Stimulated activated CD4-positive, alpha-beta T cell treated with anti-CD3 and anti-CD28 coated beads, Interleukin-2, amount 100 ng/mL, for 4 hours (primary cell): ENCODE data around the gene FCHO2.

Experiments used
- DNase-seq: peaks from one replicate; pipeline ENCODE4 v3.0.0-alpha.2; 2020; ENCODE audit warnings: low read depth

Gene FCHO2

DNA sequence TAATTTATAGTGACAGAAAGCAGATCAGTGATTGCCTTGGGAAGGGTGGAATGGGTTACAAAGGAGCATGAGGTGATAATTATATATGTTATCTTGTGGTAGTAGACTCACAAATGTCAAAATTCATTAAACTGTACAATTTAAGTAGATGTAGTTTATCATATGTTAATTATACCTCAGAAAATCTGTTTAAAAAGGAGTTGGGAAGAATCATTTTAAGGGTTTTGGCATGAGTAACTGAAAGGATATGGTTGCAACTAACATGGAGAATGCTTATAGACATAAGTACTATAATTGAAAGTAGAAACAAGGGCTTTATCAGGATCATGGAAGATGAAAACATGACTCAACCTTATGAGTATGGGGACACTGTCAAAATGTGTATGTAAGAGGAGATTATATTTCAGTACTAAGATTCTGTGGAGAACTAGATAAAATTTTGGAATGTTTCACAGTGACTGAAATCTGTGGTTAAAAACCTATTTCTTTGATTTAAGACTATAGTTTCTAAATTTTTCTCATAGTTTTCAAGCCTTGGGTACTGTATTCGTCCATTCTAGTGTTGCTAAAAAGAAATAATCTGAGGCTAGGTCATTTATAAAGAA, 73.3 kb downstream of the FCHO2 start:
- DNase-seq = no peak

DNA sequence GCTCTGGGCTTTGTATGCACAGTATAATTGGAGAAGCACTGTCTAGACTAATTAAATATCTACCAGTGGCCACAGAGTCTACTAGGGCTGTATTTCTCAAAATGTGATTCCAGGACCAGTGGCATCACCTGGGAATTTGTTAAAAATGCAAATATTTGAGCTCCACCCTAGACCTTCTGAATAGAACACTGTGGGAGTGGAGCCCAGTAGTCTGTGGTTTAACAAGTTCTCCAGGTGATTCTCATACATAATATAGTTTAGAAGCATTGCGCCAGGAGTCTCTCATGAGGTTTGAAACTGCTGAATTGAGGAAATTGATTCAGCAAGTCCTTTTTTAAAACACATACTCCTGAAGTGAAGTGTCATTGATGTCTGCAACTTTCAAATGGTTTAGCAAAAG, 74.7 kb downstream of the FCHO2 start:
- DNase-seq = no peak

DNA sequence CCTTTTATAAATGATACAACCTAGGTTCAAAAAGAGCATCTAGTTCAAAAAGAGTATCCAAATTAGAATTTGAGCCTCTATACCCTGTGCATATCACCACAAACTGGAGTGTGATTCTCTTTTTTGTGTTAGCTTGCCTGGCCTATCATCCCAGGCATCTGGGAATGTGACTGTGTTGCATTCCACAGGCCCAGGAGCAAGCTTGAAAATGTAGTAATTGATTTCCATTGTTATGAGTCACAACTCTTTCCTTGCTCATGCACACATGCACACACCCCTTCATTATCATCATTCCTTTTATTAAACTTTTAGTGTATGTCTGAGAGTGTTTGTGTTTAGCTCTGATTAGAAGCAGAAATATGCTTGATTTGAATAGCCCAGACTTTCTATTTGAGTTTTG, 75.2 kb downstream of the FCHO2 start:
- no peak for DNase-seq

DNA sequence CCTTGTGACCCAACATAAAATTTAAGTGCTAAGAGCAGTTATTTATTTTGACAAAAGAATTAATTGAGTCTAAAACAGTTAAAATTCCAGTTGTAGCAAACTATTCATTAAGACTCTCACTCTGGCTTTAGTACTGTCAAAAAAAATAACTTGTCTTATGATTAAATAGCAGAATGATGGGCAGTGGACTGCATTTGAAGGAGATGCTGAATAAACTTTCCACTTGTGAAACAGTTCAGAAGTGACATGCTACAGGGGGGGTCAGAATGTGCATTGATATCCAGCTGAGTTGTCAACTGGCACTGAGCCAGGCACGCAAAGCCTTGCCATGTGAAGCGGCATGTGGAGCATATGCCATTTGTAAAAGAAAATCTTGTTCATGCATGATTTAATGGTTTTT, 76.0 kb downstream of the FCHO2 start:
- DNase-seq = no peak

DNA sequence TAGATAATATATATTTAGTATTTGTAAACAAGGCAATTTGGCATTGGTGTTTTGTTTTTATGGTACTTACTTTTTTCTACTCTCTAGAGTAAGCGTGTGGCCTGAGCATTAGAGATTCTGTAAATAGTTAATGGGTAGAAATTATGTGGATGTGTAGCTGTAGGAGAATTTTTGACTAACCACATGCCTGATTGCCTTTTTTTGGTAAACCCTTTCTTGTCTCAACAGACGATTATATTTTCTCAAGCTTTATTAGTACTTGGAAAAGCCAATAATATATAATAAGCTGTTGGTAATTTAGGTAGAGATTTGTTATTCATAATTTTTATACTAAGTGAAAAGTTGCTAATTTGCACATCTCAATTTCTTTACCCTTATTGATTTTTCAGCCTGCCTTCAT, 76.8 kb downstream of the FCHO2 start:
- no peak for DNase-seq

DNA sequence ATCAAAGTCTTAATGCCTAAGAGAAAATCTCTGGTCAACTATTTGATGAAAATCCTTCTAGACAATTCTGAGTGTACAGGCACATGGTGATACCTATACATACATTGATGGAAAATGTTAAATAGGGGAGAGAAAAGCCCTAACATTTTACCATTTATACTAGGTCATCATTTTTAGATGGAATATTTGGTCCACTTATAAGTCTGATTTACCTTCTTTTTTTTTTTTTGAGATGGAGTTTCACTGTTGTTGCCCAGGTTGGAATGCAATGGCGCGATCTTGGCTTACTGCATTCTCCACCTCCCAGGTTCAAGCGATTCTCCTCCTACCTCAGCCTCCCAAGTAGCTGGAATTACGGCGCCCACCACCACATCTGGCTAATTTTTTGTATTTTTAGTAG, 81.7 kb downstream of the FCHO2 start:
- DNase-seq = no peak

DNA sequence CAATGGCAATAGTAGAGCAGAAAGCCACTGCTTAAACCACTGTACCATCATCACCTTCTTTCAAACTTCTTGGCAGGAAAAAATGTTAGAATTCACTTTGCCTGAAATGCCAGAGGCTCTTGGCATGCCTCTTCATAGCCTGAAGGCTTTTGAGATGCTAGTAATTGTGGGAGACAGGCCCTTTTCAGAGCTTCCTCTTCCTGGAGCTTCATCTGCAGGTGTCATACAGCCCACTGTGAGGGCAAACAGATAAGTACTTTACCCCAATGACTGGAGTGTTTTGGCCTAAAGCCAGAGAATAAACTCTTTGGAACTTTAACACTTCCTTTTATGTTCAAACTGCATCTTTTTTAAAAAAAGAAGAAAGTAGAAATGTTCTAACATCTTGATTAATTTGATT, 83.2 kb downstream of the FCHO2 start:
- DNase-seq = no peak

DNA sequence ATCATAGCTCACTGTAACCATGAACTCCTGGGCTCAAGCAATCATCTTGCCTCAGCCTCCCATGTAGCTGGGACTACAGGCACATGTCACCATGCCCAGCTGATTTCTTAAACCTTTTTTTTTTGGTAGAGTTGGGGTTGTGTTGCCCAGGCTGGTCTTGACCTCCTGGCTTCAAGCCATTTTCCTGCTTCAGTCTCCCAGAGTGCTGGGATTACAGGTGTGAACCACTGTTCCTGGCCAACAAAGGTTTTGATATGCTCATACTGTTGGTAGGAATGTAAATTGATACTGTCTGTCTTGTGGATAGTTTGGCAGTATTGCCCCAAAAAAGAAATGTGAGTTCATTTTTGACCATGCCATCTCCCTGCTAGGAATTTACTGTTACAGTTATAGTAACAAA, 87.2 kb downstream of the FCHO2 start:
- no peak for DNase-seq

DNA sequence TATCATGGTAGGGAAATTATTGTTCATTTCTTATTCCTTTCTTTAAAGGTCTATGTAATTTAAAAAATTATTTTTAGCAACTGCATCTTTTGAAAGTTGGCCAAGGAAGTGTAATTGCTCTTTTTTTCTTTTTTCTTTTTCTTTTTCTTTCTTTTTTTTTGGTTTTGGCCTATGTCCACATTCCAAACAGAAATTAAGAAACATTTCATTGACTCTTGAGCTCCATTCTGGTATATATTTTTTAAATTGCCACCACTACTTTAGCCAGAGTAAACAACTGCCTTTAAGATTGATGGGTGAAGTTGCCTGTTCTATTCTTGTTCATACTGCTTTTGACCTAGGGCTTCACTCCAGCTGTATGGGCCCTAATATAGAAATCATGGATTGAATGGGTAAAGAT, 88.7 kb downstream of the FCHO2 start:
- DNase-seq = no peak

DNA sequence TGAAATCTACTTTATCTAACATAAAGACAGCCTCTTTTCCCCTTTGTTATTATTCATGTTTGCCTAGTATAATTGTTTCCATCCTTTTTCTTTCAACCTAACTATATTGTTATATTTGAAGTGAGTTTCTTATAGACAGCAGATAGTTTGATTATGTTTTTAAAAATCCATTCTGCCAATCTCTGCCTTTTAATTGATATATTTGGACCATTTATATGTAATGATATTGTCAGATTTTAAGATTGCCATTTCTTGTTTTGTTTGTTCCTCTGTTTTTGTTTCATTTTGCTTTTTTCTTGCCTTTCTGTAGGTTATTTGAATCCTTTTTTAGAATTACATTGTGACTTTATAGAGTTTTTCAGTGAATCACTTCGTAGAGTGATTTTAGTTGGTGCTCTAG, 89.8 kb downstream of the FCHO2 start:
- DNase-seq = no peak

DNA sequence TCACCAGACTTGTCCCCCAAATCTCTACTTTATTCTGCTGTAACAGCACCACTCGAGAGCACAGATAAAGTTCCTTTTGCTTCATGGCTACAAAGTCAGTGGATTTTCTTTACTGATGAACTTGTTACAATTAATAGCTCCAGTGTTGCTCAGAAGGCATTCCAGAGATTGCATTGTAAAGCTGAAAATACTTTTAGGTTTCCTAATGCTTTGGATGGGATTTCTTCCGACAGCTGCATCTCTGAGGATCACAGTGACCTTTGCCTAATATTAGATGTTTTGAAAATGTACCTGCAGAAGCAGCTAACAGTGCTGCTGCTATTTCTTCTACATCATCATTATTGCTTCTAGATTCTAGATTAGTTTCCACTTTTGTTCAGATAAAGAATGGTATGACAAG, 105.8 kb downstream of the FCHO2 start:
- no peak for DNase-seq

DNA sequence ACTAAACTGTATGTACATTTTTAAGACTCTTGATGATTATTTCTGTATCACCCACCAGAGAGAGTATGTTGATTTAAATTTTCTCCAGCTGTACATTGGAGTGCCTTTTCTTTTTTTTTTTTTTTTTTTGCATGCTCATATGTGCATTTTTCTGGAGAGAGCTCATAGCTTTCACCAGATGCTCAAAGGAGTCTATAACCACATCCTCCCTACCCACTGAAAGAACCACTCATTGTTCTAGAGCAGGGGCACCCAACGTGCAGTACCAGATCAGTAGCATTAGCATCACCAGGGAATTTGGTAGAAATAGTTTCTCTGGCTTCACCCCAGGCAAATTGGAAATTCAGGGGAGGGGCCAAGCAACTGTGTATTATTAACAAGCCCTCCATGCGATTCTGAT, 110.6 kb downstream of the FCHO2 start:
- no peak for DNase-seq

DNA sequence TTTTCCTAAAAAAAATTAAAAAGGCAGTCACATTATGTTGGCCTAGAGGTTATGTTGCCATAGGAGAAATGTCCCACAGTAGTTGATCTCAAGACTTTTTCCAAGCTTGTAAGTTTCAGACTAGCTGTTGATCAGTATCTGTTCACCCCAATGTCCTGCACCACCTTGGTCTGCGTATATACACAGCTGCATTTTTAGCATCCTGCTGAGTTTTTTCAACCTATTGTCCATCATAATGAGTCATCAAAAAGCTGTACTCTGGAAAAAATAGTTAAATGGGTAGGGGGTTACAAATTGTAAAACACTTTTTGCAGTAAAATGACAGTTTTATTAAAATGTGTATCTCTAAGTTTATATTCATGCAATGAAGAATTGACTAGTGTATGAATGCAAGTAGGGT, 111.4 kb downstream of the FCHO2 start:
- DNase-seq = no peak

DNA sequence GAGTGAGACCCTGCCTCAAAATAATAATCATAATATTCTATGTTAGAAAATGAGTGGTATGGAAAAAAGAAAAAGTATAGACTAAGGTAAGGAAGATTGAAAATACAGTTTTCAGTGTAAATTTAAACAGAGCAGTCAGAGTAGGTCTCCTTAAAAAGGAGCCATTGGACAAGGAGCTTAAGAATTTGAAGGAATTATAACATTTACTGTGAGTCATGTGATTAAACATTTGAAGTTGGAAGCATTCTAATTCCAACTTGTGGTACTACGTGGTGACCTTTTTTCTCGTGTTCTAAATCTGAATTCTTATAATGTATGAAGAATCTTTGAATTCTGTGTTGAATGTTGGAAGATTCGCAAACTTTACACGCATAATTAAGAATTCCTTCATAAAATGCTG, 125.3 kb downstream of the FCHO2 start:
- DNase-seq = no peak

DNA sequence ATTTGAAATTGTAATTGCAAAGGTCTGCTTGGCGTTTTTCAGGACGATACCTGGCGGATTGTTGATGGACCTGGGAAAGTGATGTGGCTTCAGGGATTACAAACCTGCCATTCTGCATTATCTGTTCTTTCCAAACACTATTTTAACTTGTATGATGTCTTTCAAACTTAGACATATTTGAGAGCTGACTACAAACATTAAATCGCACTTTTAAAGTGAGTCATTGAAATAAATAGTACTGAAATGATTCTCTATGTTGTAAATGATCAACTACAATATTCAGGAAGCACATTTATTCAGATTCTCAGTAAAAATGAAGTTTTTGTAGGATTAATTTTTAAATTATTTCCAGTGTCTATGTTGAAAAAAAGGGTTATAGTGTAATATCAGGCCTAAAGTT, 132.2 kb downstream of the FCHO2 start:
- no peak for DNase-seq

DNA sequence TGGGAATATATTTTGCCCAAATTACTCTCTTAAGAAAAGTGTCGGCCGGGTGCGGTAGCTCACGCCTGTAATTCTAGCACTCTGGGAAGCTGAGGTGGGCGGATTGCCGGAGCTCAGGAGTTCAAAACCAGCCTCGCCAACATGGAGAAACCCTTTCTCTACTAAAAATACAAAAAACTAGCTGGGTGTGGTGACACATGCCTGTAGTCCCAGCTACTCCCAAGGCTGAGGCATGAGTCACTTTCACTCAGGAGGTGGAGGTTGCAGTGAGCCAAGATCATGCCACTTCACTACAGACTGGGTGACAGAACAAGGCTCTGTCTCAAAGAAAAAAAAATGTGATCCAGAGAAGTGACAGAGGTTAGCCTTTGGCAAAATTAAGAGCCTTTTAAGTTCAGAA, 138.1 kb downstream of the FCHO2 start:
- no peak for DNase-seq

DNA sequence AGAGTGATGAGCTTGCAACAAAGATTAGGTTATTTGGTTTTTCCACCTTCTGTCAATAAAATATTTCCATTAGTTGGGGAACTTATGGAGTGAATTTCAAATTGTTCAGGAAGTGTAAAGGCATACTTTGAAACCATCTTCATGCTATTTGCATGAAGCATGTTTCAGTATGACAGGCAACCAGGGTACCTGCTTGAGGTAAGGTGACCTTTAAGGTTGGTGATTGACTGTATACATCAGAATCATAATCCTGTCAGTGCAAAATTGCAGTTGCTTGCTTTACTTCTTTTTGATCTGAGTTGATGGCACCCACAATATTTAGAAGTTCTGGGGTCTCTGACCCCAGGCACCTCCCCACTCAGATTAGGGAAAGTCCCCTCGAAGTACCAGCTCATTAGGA, 138.6 kb downstream of the FCHO2 start:
- no peak for DNase-seq

DNA sequence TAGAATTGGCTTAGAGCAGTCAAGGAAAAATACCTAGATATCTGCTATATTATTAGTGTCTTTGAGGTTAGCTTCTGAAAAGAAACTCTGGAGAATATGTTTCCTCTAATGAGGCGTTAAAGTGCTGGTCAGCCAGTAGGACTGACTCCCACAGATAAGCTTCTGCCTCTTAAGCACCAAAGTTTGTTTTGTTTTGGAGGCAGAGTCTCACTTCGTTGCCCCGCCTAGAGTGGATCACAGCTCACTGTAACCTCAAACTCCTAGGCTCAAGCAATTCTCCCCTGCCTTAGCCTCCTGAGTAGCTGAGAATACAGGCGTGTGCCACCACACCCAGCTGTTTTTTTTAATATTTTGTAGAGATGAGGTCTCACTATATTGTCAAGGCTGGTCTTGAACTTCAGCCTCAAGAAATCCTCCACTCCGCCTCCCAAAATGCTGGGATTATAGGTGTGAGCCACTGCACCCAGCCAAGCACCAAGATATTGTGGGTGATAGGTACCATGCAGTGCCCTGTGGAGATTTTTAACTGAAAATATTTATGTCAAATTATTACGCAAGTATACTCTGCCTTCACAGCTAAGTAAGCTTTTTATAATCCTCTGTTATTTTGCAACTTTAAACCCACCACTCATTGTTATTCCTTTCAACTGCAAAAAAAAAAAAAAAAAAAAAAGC, 139.9 kb downstream of the FCHO2 start:
- DNase-seq = no peak

DNA sequence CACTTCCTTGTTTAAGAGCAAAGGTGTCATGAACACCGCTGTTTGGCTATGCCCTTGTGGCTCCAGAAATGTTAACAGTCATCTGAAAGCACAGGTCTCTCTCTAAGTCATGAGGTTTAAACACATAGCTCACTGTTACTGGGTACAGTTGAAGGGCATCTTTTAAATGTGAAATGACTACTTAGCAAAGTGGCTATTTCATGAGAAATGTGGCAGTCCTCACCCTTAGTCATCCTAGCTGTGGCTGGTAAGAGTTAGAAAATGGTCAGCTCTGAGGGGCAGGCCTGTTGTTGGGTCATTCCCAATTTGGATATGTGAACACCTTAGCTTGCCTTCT, 140.4 kb downstream of the FCHO2 start:
- no peak for DNase-seq

DNA sequence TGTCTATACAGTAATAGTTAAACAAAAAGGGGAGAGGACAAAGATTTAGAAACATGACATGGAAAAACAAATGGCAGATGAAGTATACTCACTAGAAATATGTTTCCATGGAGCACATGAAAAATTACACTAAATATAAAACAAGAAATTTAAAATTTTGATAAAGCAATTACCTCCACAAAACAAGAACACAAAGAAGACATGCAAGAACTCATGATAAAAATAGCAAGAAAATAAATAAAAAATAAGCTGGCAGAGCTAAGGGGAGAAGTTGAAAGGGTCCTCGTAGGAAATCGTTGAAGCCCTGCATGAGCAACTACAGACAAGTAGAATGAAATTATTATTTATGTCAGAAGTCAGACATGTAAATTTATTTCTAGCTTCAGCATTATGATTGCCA, 141.9 kb downstream of the FCHO2 start:
- DNase-seq = no peak

DNA sequence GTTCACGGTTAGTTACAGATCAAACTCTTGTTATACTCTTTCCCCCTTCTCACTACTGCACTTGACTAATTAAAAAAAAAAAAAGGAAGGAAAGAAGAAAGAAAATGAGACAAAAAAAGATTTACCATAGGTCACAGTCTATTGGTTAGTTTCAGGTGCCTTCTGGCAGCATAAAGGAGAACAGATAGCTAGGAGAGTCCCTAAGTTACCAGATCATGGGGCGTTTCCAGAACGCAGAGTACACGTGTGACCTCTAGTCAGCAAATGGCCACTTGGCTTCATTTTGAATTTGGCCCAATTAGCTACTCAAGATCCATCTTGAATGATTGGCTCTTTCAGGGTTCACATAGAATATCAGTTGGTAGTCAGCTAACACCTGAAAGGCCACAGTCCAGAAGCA, 144.3 kb downstream of the FCHO2 start:
- no peak for DNase-seq

DNA sequence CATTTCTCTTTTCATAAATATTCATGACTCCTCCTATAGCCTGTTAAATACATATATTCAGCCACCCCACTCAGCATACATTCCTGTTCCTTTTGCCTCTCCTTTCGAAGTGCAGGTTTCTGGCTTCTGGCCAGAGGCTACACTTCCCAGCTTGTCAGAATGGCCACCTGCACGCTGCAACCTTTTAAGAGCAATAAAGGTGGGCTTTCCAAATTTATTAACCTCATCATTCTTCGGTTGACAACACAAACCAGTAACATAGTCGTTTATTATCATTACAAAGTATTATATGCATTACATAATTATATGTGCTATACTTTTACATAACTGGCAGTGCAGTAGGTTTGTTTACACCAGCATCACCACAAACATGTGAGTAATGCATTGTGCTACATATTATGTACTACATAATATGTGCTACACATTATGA, 148.0 kb downstream of the FCHO2 start:
- DNase-seq = no peak

DNA sequence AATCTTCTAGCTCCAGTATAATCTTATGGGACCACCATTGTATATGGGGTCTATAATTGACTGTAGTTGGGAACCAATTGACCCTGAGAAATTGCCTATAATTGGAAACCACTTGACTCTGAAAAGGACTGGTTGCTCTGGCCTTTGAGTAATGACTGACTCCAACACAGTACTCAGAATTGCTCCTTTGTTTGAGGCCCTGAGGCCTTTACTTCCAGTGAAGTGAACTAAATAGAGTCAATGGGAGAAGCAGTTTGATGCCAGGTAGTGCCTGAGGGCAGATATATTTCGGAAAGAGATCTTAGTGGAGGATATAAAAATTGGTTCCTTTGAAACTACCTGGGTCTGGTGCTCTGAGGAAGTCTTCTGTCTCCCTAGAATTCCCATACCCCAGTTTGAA, 148.5 kb downstream of the FCHO2 start:
- no peak for DNase-seq

DNA sequence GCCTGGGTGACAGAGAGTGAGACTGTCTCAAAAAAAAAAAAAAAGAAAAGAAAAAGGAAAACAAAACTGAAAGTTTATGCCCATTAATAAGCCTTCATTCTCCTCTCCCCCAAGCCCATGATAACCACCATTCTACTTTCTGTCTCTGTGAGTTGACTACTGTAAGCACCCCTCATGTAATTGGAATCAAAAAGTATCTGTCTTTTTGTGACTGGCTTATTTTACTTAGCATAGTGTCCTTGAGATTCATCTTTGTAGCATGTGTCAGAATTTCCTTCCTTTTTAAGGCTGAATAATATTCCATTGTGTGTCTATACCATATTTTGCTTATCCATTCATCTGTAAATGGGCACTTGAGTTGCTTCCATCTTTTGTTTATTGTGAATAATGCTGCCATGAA, 150.5 kb downstream of the FCHO2 start:
- DNase-seq = no peak

DNA sequence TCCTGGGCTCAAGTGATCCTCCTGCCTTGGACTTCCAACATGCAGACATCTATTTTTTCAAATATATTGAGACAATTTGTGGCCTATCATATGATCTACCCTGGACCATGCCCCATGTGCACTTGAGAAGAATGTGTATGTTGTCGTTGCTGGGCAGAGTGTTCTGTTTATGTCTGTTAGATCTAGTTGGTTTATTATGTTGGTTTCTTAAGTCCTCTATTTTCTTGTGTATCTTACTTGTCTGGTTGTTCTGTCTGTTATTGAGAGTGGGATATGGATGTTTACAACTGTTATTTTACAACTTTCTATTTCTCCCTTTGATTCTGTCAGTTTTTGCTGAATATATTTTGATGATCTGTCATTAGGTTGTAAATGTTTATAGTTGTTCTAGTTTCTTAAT, 154.3 kb downstream of the FCHO2 start:
- no peak for DNase-seq
